HG02938 (cell line): ENCODE data around the gene TNFRSF1B.
A peak's percentile ranks its signal among the peaks of the same experiment; 100 is the strongest.
"Not testable (repeated sequence)": the region's sequence is repeated elsewhere in the genome, so short reads cannot be mapped to it uniquely, and the experiment has no call there.

Experiments used
- ATAC-seq: cut with Tn5 transposase; IDR thresholded peaks from one replicate; pipeline ENCODE4 v1.9.1; 2021; ENCODE audit warnings: mild to moderate bottlenecking, moderate library complexity; ENCODE audit not compliant: unreplicated experiment

TNFRSF1B gene

GRCh38 chr1:12209495-12209832 is 42.7 kb downstream of the TNFRSF1B start:
- ATAC-seq, result no peak

GRCh38 chr1:12215118-12215961 is 48.5 kb downstream of the TNFRSF1B start:
- ATAC-seq, result no peak

GRCh38 chr1:12219800-12220199 is 53.0 kb downstream of the TNFRSF1B start:
- ATAC-seq, result no peak

GRCh38 chr1:12220890-12221289 is 54.1 kb downstream of the TNFRSF1B start:
- ATAC-seq, result no peak

GRCh38 chr1:12222700-12223099 is 55.9 kb downstream of the TNFRSF1B start:
- not testable (repeated sequence) for ATAC-seq

GRCh38 chr1:12224092-12224491 is 57.3 kb downstream of the TNFRSF1B start:
- not testable (repeated sequence) for ATAC-seq

GRCh38 chr1:12228979-12229378 is 62.2 kb downstream of the TNFRSF1B start:
- no peak for ATAC-seq

- ATAC-seq, result no peak
These were observed 62.6 kb downstream of the TNFRSF1B start for GRCh38 chr1:12229386-12229834.

- ATAC-seq, result peak; percentile 69
These were observed 63.2 kb downstream of the TNFRSF1B start, which contains the start of gene VPS13D for GRCh38 chr1:12229835-12230548. TSS of gene VPS13D (plus strand) at chr1:12230030. CDS start at chr1:12234267, 4,237 bp downstream.

GRCh38 chr1:12230549-12231275 is 63.9 kb downstream of the TNFRSF1B start:
- peak; percentile 18 for ATAC-seq

GRCh38 chr1:12231276-12231595 is 64.4 kb downstream of the TNFRSF1B start:
- ATAC-seq, result no peak

- no peak for ATAC-seq
These were observed 65.4 kb downstream of the TNFRSF1B start for GRCh38 chr1:12232221-12232620.

GRCh38 chr1:12244078-12244477 is 77.3 kb downstream of the TNFRSF1B start:
- no peak for ATAC-seq

GRCh38 chr1:12244585-12244984 is 77.8 kb downstream of the TNFRSF1B start:
- no peak for ATAC-seq

GRCh38 chr1:12245116-12245515 is 78.3 kb downstream of the TNFRSF1B start:
- no peak for ATAC-seq

GRCh38 chr1:12245733-12246132 is 78.9 kb downstream of the TNFRSF1B start:
- no peak for ATAC-seq

GRCh38 chr1:12246584-12246983 is 79.8 kb downstream of the TNFRSF1B start:
- no peak for ATAC-seq

GRCh38 chr1:12249181-12249580 is 82.4 kb downstream of the TNFRSF1B start:
- ATAC-seq, result no peak

GRCh38 chr1:12249748-12250147 is 83.0 kb downstream of the TNFRSF1B start:
- ATAC-seq, result no peak

- no peak for ATAC-seq
These were observed 84.7 kb downstream of the TNFRSF1B start for GRCh38 chr1:12251442-12251841.

- no peak for ATAC-seq
These were observed 89.1 kb downstream of the TNFRSF1B start for GRCh38 chr1:12255913-12256312.

- ATAC-seq, result no peak
These were observed 91.5 kb downstream of the TNFRSF1B start for GRCh38 chr1:12258272-12258671.
